Measurements from ENCODE around the gene ANK3.

DNA sequence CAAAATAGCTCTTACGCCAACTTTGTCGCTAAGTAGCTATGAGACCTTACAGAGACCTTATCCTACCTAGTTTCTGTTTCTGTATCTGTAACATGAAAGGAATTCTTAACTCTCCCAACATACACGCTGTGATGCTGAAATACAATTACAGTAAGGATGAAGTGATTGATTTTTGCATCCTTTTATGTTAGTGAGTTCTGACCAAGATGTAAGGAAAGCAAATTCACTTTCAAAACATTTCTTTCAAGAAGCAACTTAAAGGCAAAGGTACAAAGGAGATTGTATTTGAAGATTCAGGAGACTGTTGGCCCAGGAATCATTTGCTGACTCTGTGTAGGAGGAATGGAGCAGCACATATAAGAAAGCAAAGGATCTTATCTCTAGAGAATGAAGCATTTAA, 7.1 kb upstream of the ANK3 start:
- TF ChIP-seq EZH2 (IDR thresholded peaks at IDR 0.05; ENCODE audit: borderline replicate concordance), result no peak
- TF ChIP-seq, protein P1, sequence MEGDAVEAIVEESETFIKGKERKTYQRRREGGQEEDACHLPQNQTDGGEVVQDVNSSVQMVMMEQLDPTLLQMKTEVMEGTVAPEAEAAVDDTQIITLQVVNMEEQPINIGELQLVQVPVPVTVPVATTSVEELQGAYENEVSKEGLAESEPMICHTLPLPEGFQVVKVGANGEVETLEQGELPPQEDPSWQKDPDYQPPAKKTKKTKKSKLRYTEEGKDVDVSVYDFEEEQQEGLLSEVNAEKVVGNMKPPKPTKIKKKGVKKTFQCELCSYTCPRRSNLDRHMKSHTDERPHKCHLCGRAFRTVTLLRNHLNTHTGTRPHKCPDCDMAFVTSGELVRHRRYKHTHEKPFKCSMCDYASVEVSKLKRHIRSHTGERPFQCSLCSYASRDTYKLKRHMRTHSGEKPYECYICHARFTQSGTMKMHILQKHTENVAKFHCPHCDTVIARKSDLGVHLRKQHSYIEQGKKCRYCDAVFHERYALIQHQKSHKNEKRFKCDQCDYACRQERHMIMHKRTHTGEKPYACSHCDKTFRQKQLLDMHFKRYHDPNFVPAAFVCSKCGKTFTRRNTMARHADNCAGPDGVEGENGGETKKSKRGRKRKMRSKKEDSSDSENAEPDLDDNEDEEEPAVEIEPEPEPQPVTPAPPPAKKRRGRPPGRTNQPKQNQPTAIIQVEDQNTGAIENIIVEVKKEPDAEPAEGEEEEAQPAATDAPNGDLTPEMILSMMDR (IDR thresholded peaks at IDR 0.05; ENCODE audit: poor library complexity), result no peak
- TF ChIP-seq EZH2phosphoT487 (IDR thresholded peaks at IDR 0.05; ENCODE audit: low read depth, severe bottlenecking, unreplicated experiment), result no peak
